Panc1 (cell line): ENCODE results near the gene TSPAN14. TPM values are rescaled to one million over a fixed set of nuclear protein-coding genes. Genes with fewer than 3 reads are reported as not detected.

Experiments used
- ATAC-seq: fragments of 200-7000 bp; cut with Tn5 transposase; 2 replicates; pipeline ENCODE4 v1.9.1; 2020; ENCODE audit warnings: mild to moderate bottlenecking, moderate library complexity
- BruUV-seq: library from RNA; stranded (reverse); fragments of 400-500 nt; replicated peaks from 2 replicates; lab custom pipeline; 2021; lab: Mats Ljungman, UMichigan
- CTCF ChIA-PET: fragments of 300-600 bp; sonication (Branson Sonifier 250); formaldehyde crosslinking; loops from one replicate; lab custom pipeline; 2022; ENCODE audit warnings: antibody characterized with exemption; lab: Charles Lee
- POLR2A ChIA-PET: fragments of 300-600 bp; sonication (Branson Sonifier 250); formaldehyde crosslinking; loops from one replicate; lab custom pipeline; 2022; ENCODE audit warnings: antibody characterized with exemption; lab: Charles Lee
- DNase-seq: peaks from one replicate; pipeline ENCODE4 v3.0.0-alpha.2; 2010; ENCODE audit warnings: low read depth, low spot score
- H3K27ac ChIP-seq: 2 replicates; pipeline ENCODE4 v1.5.1; 2011; ENCODE audit warnings: mild to moderate bottlenecking, low read length, inconsistent platforms
- H3K27me3 ChIP-seq: fragments of 200-500 bp; sonication (Bioruptor generic); 2 replicates; pipeline ENCODE4 v1.6.0; 2014; ENCODE audit warnings: low read length, inconsistent platforms; ENCODE audit not compliant: control insufficient read depth, insufficient read depth
- H3K36me3 ChIP-seq: fragments of 200-500 bp; sonication (Bioruptor generic); 2 replicates; pipeline ENCODE4 v1.5.1; 2014; ENCODE audit warnings: inconsistent platforms, mild to moderate bottlenecking, low read length, moderate library complexity; ENCODE audit not compliant: control insufficient read depth, insufficient read depth
- H3K4me1 ChIP-seq: 2 replicates; pipeline ENCODE4 v1.5.1; 2011; ENCODE audit warnings: inconsistent platforms, mild to moderate bottlenecking, low read length, moderate library complexity; ENCODE audit not compliant: control insufficient read depth, insufficient read depth
- H3K4me3 ChIP-seq, 2 experiments: 2 replicates each; pipeline ENCODE4 v1.5.1; 2011 to 2012; ENCODE audit warnings: low read depth in 2 of 2, low read length in 2 of 2, mild to moderate bottlenecking in 2 of 2, inconsistent platforms in 1 of 2, moderate library complexity in 1 of 2
- H3K9me3 ChIP-seq: fragments of 200-500 bp; sonication (Bioruptor generic); 2 replicates; pipeline ENCODE4 v1.5.1; 2014; ENCODE audit warnings: low read depth, mild to moderate bottlenecking, inconsistent platforms, low read length, moderate library complexity; ENCODE audit not compliant: control insufficient read depth, insufficient read depth
- CTCF ChIP-seq: fragments of 450-650 bp; IDR thresholded peaks from 2 replicates; pipeline ENCODE4 v1.5.1; 2017; ENCODE audit warnings: mild to moderate bottlenecking
- POLR2AphosphoS5 ChIP-seq: IDR thresholded peaks from 2 replicates; pipeline ENCODE4 v1.6.1; 2012; ENCODE audit warnings: mild to moderate bottlenecking, low read depth, low read length, moderate library complexity
- REST ChIP-seq, 2 experiments: IDR thresholded peaks; 2 replicates each; pipeline ENCODE4 v1.6.1; 2011 to 2012; ENCODE audit warnings: low read depth in 2 of 2, control low read depth in 1 of 2, low read length in 1 of 2, mild to moderate bottlenecking in 1 of 2, moderate library complexity in 1 of 2; ENCODE audit not compliant: insufficient read depth in 1 of 2
- SIN3A ChIP-seq: IDR thresholded peaks from 2 replicates; pipeline ENCODE4 v1.6.1; 2012; ENCODE audit warnings: low read depth, mild to moderate bottlenecking, low read length, moderate library complexity, borderline replicate concordance; ENCODE audit not compliant: insufficient read depth
- TCF7L2 ChIP-seq: IDR thresholded peaks from 2 replicates; pipeline ENCODE4 v1.6.1; 2011; ENCODE audit warnings: mild to moderate bottlenecking, low read depth, low read length, inconsistent platforms
- in situ Hi-C: cut with HindIII; loops from 2 replicates; pipeline ENCODE4 v1.10.0; 2016; ENCODE audit warnings: low sequenced_read_pairs, low pct_unique_long_range_greater_than_20kb
- intact Hi-C: fragments of 100-400 bp; cut with micrococcal nuclease; formaldehyde crosslinking; loops from one replicate; pipeline ENCODE4 v1.10.0; 2022; ENCODE audit not compliant: unreplicated experiment
- total RNA-seq: library from RNA; stranded (reverse); gene quantifications from one replicate; pipeline ENCODE4 v1.2.1, GENCODE V29; 2021; ENCODE audit not compliant: unreplicated experiment

Gene TSPAN14
- total RNA-seq, 1 experiment from 2014 or later: 39.0 TPM

- in situ Hi-C loops (no loop called here), intact Hi-C loops (loop anchor here (5.0 kb wide), 1 partner anchor 125 kb away; no protein-coding TSS in a partner anchor)
- no peak for DNase-seq
- no TSS peak for BruUV-seq
- no peak overlapping the region for H3K4me3 ChIP-seq
- no peaks in the 10 kb centered on the region for H3K27me3 ChIP-seq
- ChIA-PET CTCF (interaction anchor here (2.1 kb wide), 1 partner anchor 47 kb away, joined by 17 read pairs; no protein-coding TSS in a partner anchor), POLR2A (no interaction called here)
- TF ChIP-seq POLR2AphosphoS5 (no peak), CTCF (no peak), TCF7L2 (no peak), REST (IDR thresholded peaks at IDR 0.05; ENCODE audit: insufficient read depth in 1 of 2, low read depth in 2 of 2, low read length in 1 of 2) (no peak), SIN3A (no peak)
- H3K36me3 ChIP-seq: no peaks in the 10 kb centered on the region
- H3K9me3 ChIP-seq: no peaks in the 10 kb centered on the region
- no peak overlapping the region for H3K27ac ChIP-seq
- no peaks in the 10 kb centered on the region for H3K4me1 ChIP-seq
- ATAC-seq: no peak
Observed at GRCh38 chr10:80506836-80507487, 52.9 kb downstream of the TSPAN14 start.

- H3K4me1 ChIP-seq: no peaks in the 10 kb centered on the region
- DNase-seq (no peak), ATAC-seq (no peak)
- no peak overlapping the region for H3K4me3 ChIP-seq
- H3K36me3 ChIP-seq: no peaks in the 10 kb centered on the region
- ChIA-PET CTCF (interaction anchor here (0.5 kb wide), 1 partner anchor 398 kb away, joined by 5 read pairs; no protein-coding TSS in a partner anchor), POLR2A (no interaction called here)
- no TSS peak for BruUV-seq
- intact Hi-C loops (loop anchor here (5.0 kb wide), 1 partner anchor 127 kb away; no protein-coding TSS in a partner anchor), in situ Hi-C loops (no loop called here)
- TF ChIP-seq REST (IDR thresholded peaks at IDR 0.05; ENCODE audit: insufficient read depth in 1 of 2, low read depth in 2 of 2, low read length in 1 of 2) (no peak), TCF7L2 (no peak), CTCF (no peak), POLR2AphosphoS5 (no peak), SIN3A (no peak)
- H3K27me3 ChIP-seq: no peaks in the 10 kb centered on the region
- H3K9me3 ChIP-seq: no peaks in the 10 kb centered on the region
- H3K27ac ChIP-seq: no peak overlapping the region
Observed at GRCh38 chr10:80509108-80509402, 54.9 kb downstream of the TSPAN14 start.
